ENCODE results near the gene PIK3AP1.

PIK3AP1 gene

GRCh38 chr10:96724621-96725020, 4.3 kb upstream of the PIK3AP1 start:
- Histone ChIP-seq H3K4me1 (ENCODE audit: insufficient read depth, low read length, poor library complexity, severe bottlenecking) (peaks cover 11% of the 10 kb centered on the region), H3K9me2 (replicated peaks; ENCODE audit: low read depth, low read length) (no peaks in the 10 kb centered on the region), H2AFZ (ENCODE audit: low read length) (no peak overlapping the region), H3K4me2 (ENCODE audit: low read depth, low read length, poor library complexity, severe bottlenecking) (no peak overlapping the region), H3K9ac (ENCODE audit: low read depth, low read length, poor library complexity, severe bottlenecking) (no peak overlapping the region), H3F3A (ENCODE audit: low read depth) (no peaks in the 10 kb centered on the region), H3K9me3 (ENCODE audit: insufficient read depth, low read depth, low read length) (no peaks in the 10 kb centered on the region), H4K20me1 (ENCODE audit: insufficient read depth, low read length, poor library complexity, severe bottlenecking) (peaks cover under 1% of the 10 kb centered on the region), H3K27me3 (ENCODE audit: insufficient read depth, low read length, poor library complexity, severe bottlenecking) (no peaks in the 10 kb centered on the region), H3K36me3 (ENCODE audit: insufficient read depth, low read length) (no peaks in the 10 kb centered on the region), H3K4me3 (ENCODE audit: low read length, poor library complexity, severe bottlenecking) (no peak overlapping the region), H3K79me2 (ENCODE audit: insufficient read depth, low read length) (peaks cover 5% of the 10 kb centered on the region)
- no peak for TF ChIP-seq CTCF (conservative IDR thresholded peaks at IDR 0.05; ENCODE audit: low read length)
- no peak for TF ChIP-seq EZH2phosphoT487 (IDR thresholded peaks at IDR 0.05; ENCODE audit: borderline replicate concordance)

- H3K9ac ChIP-seq (ENCODE audit: low read depth, low read length, poor library complexity, severe bottlenecking): peak overlapping the region; percentile 88
- peak overlapping the region; percentile 85 for H2AFZ ChIP-seq (ENCODE audit: low read length)
- no peaks in the 10 kb centered on the region for H3K9me2 ChIP-seq (replicated peaks; ENCODE audit: low read depth, low read length)
- H3K79me2 ChIP-seq (ENCODE audit: insufficient read depth, low read length): peaks cover 38% of the 10 kb centered on the region
- no peaks in the 10 kb centered on the region for H3F3A ChIP-seq (ENCODE audit: low read depth)
- no peaks in the 10 kb centered on the region for H3K27me3 ChIP-seq (ENCODE audit: insufficient read depth, low read length, poor library complexity, severe bottlenecking)
- no peaks in the 10 kb centered on the region for H3K9me3 ChIP-seq (ENCODE audit: insufficient read depth, low read depth, low read length)
- no peaks in the 10 kb centered on the region for H3K36me3 ChIP-seq (ENCODE audit: insufficient read depth, low read length)
- H3K4me3 ChIP-seq (ENCODE audit: low read length, poor library complexity, severe bottlenecking): peak overlapping the region; percentile 84
- H3K4me2 ChIP-seq (ENCODE audit: low read depth, low read length, poor library complexity, severe bottlenecking): peak overlapping the region; percentile 86
- H3K4me1 ChIP-seq (ENCODE audit: insufficient read depth, low read length, poor library complexity, severe bottlenecking): peaks cover 41% of the 10 kb centered on the region
- peaks cover 17% of the 10 kb centered on the region for H4K20me1 ChIP-seq (ENCODE audit: insufficient read depth, low read length, poor library complexity, severe bottlenecking)
- TF ChIP-seq CTCF (conservative IDR thresholded peaks at IDR 0.05; ENCODE audit: low read length): 0 out of 2 replicates have a peak, but pooled peaks have one; percentile 12
- no peak for TF ChIP-seq EZH2phosphoT487 (IDR thresholded peaks at IDR 0.05; ENCODE audit: borderline replicate concordance)
These were observed 876 bp upstream of the PIK3AP1 start for GRCh38 chr10:96721207-96721572.

- Histone ChIP-seq H3F3A (ENCODE audit: low read depth) (no peaks in the 10 kb centered on the region), H3K9ac (ENCODE audit: low read depth, low read length, poor library complexity, severe bottlenecking) (peak overlapping the region; percentile 88), H3K36me3 (ENCODE audit: insufficient read depth, low read length) (no peaks in the 10 kb centered on the region), H4K20me1 (ENCODE audit: insufficient read depth, low read length, poor library complexity, severe bottlenecking) (peaks cover 17% of the 10 kb centered on the region), H3K9me3 (ENCODE audit: insufficient read depth, low read depth, low read length) (no peaks in the 10 kb centered on the region), H3K4me1 (ENCODE audit: insufficient read depth, low read length, poor library complexity, severe bottlenecking) (peaks cover 44% of the 10 kb centered on the region), H2AFZ (ENCODE audit: low read length) (peak overlapping the region; percentile 85), H3K4me2 (ENCODE audit: low read depth, low read length, poor library complexity, severe bottlenecking) (peak overlapping the region; percentile 86), H3K79me2 (ENCODE audit: insufficient read depth, low read length) (peaks cover 45% of the 10 kb centered on the region), H3K4me3 (ENCODE audit: low read length, poor library complexity, severe bottlenecking) (peak overlapping the region; percentile 84), H3K9me2 (replicated peaks; ENCODE audit: low read depth, low read length) (no peaks in the 10 kb centered on the region), H3K27me3 (ENCODE audit: insufficient read depth, low read length, poor library complexity, severe bottlenecking) (no peaks in the 10 kb centered on the region)
- TF ChIP-seq CTCF (conservative IDR thresholded peaks at IDR 0.05; ENCODE audit: low read length) (peak; percentile 77), EZH2phosphoT487 (IDR thresholded peaks at IDR 0.05; ENCODE audit: borderline replicate concordance) (no peak)
These were observed 378 bp downstream of the PIK3AP1 start for GRCh38 chr10:96719850-96720421.

Measured in Loucy (cell line).